Measurements from ENCODE around the gene TTC16. TPM values are rescaled to one million over a fixed set of nuclear protein-coding genes. Genes with fewer than 3 reads are reported as not detected.

TTC16 gene
- total RNA-seq, 1 donor from 2014 or later: not detected

- DNase-seq (ENCODE audit: low read depth): no peak
- Histone ChIP-seq H3K4me3 (ENCODE audit: low read depth, low read length) (no peak overlapping the region), H3K36me3 (ENCODE audit: control insufficient read depth, insufficient read depth, low read length) (no peaks in the 10 kb centered on the region), H3K27me3 (ENCODE audit: control insufficient read depth, insufficient read depth, low read length) (no peaks in the 10 kb centered on the region)
- TF ChIP-seq, protein P1, sequence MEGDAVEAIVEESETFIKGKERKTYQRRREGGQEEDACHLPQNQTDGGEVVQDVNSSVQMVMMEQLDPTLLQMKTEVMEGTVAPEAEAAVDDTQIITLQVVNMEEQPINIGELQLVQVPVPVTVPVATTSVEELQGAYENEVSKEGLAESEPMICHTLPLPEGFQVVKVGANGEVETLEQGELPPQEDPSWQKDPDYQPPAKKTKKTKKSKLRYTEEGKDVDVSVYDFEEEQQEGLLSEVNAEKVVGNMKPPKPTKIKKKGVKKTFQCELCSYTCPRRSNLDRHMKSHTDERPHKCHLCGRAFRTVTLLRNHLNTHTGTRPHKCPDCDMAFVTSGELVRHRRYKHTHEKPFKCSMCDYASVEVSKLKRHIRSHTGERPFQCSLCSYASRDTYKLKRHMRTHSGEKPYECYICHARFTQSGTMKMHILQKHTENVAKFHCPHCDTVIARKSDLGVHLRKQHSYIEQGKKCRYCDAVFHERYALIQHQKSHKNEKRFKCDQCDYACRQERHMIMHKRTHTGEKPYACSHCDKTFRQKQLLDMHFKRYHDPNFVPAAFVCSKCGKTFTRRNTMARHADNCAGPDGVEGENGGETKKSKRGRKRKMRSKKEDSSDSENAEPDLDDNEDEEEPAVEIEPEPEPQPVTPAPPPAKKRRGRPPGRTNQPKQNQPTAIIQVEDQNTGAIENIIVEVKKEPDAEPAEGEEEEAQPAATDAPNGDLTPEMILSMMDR (IDR thresholded peaks at IDR 0.05; ENCODE audit: insufficient read depth, low read length, poor library complexity, severe bottlenecking): no peak
Measured at GRCh38 chr9:127730799-127731410, 15.0 kb downstream of the TTC16 start.

GRCh38 chr9:127731938-127732337 lies 16.1 kb downstream of the TTC16 start:
- Histone ChIP-seq H3K36me3 (ENCODE audit: control insufficient read depth, insufficient read depth, low read length) (no peaks in the 10 kb centered on the region), H3K4me3 (ENCODE audit: low read depth, low read length) (no peak overlapping the region), H3K27me3 (ENCODE audit: control insufficient read depth, insufficient read depth, low read length) (no peaks in the 10 kb centered on the region)
- TF ChIP-seq, protein P1 (IDR thresholded peaks at IDR 0.05; ENCODE audit: insufficient read depth, low read length, poor library complexity, severe bottlenecking): no peak
- DNase-seq (ENCODE audit: low read depth): no peak

- TF ChIP-seq, protein P1 (IDR thresholded peaks at IDR 0.05; ENCODE audit: insufficient read depth, low read length, poor library complexity, severe bottlenecking): no peak
- Histone ChIP-seq H3K36me3 (ENCODE audit: control insufficient read depth, insufficient read depth, low read length) (no peaks in the 10 kb centered on the region), H3K27me3 (ENCODE audit: control insufficient read depth, insufficient read depth, low read length) (no peaks in the 10 kb centered on the region), H3K4me3 (ENCODE audit: low read depth, low read length) (no peak overlapping the region)
- no peak for DNase-seq (ENCODE audit: low read depth)
Measured at GRCh38 chr9:127732444-127732843, 16.6 kb downstream of the TTC16 start.

- Histone ChIP-seq H3K27me3 (ENCODE audit: control insufficient read depth, insufficient read depth, low read length) (no peaks in the 10 kb centered on the region), H3K4me3 (ENCODE audit: low read depth, low read length) (no peak overlapping the region), H3K36me3 (ENCODE audit: control insufficient read depth, insufficient read depth, low read length) (no peaks in the 10 kb centered on the region)
- TF ChIP-seq, protein P1 (IDR thresholded peaks at IDR 0.05; ENCODE audit: insufficient read depth, low read length, poor library complexity, severe bottlenecking): no peak
- no peak for DNase-seq (ENCODE audit: low read depth)
Measured at GRCh38 chr9:127733614-127734013, 17.7 kb downstream of the TTC16 start.

DNA sequence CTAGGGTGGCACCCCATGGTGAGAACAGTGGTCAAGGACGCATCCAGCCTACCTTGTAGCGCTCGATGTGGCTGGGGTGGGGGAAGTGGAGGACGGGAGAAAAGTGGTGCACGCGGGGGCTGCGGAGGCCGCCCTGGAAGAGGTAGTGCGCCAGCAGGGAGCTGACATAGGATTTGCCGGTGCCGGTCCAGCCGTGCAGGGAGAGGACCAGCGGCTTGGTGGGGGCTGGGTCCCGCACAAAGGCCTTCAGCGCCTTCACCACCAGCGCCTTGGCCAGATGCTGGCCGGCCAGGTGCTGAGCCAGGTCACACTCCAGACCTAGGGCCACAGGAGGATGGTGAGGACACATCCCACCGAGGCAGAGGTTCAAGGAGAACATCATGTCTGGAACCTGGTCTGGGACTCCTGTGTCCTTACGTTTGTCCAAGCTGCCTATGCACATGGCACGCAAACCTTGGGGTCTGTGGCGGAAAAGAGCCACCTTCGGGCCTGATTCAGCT lies 18.4 kb downstream of the TTC16 start:
- Histone ChIP-seq H3K36me3 (ENCODE audit: control insufficient read depth, insufficient read depth, low read length) (no peaks in the 10 kb centered on the region), H3K4me3 (ENCODE audit: low read depth, low read length) (peak overlapping the region; percentile 17), H3K27me3 (ENCODE audit: control insufficient read depth, insufficient read depth, low read length) (no peaks in the 10 kb centered on the region)
- TF ChIP-seq, protein P1 (IDR thresholded peaks at IDR 0.05; ENCODE audit: insufficient read depth, low read length, poor library complexity, severe bottlenecking): no peak
- DNase-seq (ENCODE audit: low read depth): no peak

Data from kidney epithelial cell (primary cell).